ENCODE measurements around the gene KIF20B.

DNA sequence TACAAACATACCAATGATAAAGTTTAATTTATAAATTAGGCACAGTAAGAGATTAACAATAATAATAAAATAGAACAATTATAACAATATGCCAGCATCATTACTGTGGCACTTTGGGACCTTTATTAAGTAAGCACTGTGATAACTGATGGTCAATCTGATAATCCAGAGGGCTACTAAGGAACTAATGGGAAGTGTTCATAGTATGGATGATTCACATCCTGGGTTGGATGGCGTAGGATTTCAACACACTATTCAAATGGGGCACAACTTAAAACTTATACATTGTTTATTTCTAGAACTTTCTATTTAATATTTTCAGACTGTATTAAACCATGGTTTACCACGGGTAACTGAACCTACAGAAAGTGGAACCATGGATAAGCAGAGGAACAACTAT, 90.8 kb downstream of the KIF20B start:
- no peak for TF ChIP-seq BACH1 (IDR thresholded peaks at IDR 0.05; ENCODE audit: low read length)
- no peak for TF ChIP-seq JUND (IDR thresholded peaks at IDR 0.05; ENCODE audit: low read length)
- TF ChIP-seq, protein P1, sequence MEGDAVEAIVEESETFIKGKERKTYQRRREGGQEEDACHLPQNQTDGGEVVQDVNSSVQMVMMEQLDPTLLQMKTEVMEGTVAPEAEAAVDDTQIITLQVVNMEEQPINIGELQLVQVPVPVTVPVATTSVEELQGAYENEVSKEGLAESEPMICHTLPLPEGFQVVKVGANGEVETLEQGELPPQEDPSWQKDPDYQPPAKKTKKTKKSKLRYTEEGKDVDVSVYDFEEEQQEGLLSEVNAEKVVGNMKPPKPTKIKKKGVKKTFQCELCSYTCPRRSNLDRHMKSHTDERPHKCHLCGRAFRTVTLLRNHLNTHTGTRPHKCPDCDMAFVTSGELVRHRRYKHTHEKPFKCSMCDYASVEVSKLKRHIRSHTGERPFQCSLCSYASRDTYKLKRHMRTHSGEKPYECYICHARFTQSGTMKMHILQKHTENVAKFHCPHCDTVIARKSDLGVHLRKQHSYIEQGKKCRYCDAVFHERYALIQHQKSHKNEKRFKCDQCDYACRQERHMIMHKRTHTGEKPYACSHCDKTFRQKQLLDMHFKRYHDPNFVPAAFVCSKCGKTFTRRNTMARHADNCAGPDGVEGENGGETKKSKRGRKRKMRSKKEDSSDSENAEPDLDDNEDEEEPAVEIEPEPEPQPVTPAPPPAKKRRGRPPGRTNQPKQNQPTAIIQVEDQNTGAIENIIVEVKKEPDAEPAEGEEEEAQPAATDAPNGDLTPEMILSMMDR (IDR thresholded peaks at IDR 0.05; ENCODE audit: control extremely low read depth in 1 of 3, insufficient read depth in 1 of 3, low read depth in 1 of 3, low read length in 3 of 3): no peak
- TF ChIP-seq POLR2A (IDR thresholded peaks at IDR 0.05; ENCODE audit: control extremely low read depth in 1 of 2, low read depth in 2 of 2, low read length in 2 of 2): no peak
- no peak for TF ChIP-seq FOSL1 (IDR thresholded peaks at IDR 0.05; ENCODE audit: insufficient read depth, low read depth, low read length)
- no peak for TF ChIP-seq SIN3A (conservative IDR thresholded peaks at IDR 0.05 in 1 of 2, IDR thresholded peaks at IDR 0.05 in 1 of 2; ENCODE audit: low read depth in 1 of 2, low read length in 2 of 2)
- no peak for TF ChIP-seq ZNF274 (IDR thresholded peaks at IDR 0.05; ENCODE audit: borderline replicate concordance, extremely low read depth, low read length)
